Measurements from ENCODE around the gene UBTFL1. TPM values are rescaled to one million over a fixed set of nuclear protein-coding genes. Genes with fewer than 3 reads are reported as not detected.

Gene UBTFL1
- total RNA-seq, 1 experiment from 2014 or later, result not detected

DNA sequence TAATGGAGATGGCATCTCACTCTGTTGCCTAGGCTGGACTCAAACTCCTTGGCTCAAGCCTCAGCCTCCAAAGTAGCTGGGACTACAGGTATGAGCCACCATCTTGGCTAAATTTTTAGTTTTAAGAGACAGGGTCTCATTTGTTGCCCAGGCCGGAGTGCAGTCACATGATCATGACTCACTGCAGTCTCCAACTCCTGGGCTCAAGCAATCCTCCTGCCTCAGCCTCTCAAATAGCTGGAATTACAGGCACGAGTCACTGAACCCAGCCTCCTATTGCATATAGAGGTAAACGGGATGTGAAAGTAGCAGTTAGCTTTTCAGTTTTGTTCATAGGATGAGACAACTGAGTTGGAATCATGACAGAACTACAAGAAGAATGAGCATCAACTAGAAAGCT, 39.2 kb downstream of the UBTFL1 start:
- Mint-ChIP-seq H3K27me3 (ENCODE audit: low read depth) (no peaks in the 10 kb centered on the region), H3K4me3 (no peak overlapping the region), H3K9me3 (no peaks in the 10 kb centered on the region), H3K27ac (no peak overlapping the region), H3K36me3 (ENCODE audit: insufficient read depth in 1 of 3, low read depth in 3 of 3) (no peaks in the 10 kb centered on the region), H3K4me1 (no peaks in the 10 kb centered on the region)
- Histone ChIP-seq H3K4me1 (ENCODE audit: insufficient read depth, low read length) (no peaks in the 10 kb centered on the region), H2AFZ (ENCODE audit: low read length) (no peak overlapping the region), H3K4ac (ENCODE audit: low read depth, low read length) (no peak overlapping the region), H2BK5ac (ENCODE audit: insufficient read length, low read length) (no peak overlapping the region), H3K9ac (ENCODE audit: extremely low read depth, insufficient read length, low read length) (no peak overlapping the region), H3K23ac (ENCODE audit: insufficient read length, low read depth, low read length) (no peak overlapping the region), H2BK120ac (ENCODE audit: low read depth, low read length, poor library complexity, severe bottlenecking) (no peak overlapping the region), H3K14ac (ENCODE audit: insufficient read depth, low read length) (no peak overlapping the region), H2BK15ac (ENCODE audit: low read depth, low read length) (no peak overlapping the region), H3K79me2 (ENCODE audit: insufficient read depth, low read length) (no peaks in the 10 kb centered on the region), H3K18ac (ENCODE audit: insufficient read length, low read depth, low read length) (no peak overlapping the region), H3K27ac (ENCODE audit: insufficient read length, low read depth, low read length) (no peak overlapping the region), H4K91ac (ENCODE audit: insufficient read length, low read depth, low read length) (no peak overlapping the region), H3K4me2 (ENCODE audit: insufficient read depth, insufficient read length, low read length) (no peak overlapping the region), H4K5ac (ENCODE audit: insufficient read length, low read depth, low read length) (no peak overlapping the region), H3K23me2 (ENCODE audit: insufficient read length, low read depth, low read length, poor library complexity, severe bottlenecking) (no peaks in the 10 kb centered on the region), H3K9me3 (ENCODE audit: control insufficient read depth, low read depth, low read length) (no peaks in the 10 kb centered on the region), H3T11ph (ENCODE audit: low read length) (no peak overlapping the region), H3K56ac (ENCODE audit: insufficient read length, low read depth, low read length) (no peak overlapping the region), H3K79me1 (ENCODE audit: insufficient read depth, low read depth, low read length, poor library complexity, severe bottlenecking) (no peaks in the 10 kb centered on the region), H4K8ac (replicated peaks; ENCODE audit: insufficient read length, low read depth, low read length) (no peak overlapping the region), H2BK20ac (ENCODE audit: low read depth, low read length, poor library complexity, severe bottlenecking) (no peak overlapping the region), H4K20me1 (ENCODE audit: control insufficient read depth, insufficient read depth, insufficient read length) (no peaks in the 10 kb centered on the region), H2BK12ac (ENCODE audit: insufficient read length, low read depth, low read length) (no peak overlapping the region), H3K27me3 (ENCODE audit: insufficient read depth, low read length) (no peaks in the 10 kb centered on the region), H2AK5ac (ENCODE audit: insufficient read length, low read length) (no peak overlapping the region)
- DNase-seq, result no peak
- TF ChIP-seq, protein P1, sequence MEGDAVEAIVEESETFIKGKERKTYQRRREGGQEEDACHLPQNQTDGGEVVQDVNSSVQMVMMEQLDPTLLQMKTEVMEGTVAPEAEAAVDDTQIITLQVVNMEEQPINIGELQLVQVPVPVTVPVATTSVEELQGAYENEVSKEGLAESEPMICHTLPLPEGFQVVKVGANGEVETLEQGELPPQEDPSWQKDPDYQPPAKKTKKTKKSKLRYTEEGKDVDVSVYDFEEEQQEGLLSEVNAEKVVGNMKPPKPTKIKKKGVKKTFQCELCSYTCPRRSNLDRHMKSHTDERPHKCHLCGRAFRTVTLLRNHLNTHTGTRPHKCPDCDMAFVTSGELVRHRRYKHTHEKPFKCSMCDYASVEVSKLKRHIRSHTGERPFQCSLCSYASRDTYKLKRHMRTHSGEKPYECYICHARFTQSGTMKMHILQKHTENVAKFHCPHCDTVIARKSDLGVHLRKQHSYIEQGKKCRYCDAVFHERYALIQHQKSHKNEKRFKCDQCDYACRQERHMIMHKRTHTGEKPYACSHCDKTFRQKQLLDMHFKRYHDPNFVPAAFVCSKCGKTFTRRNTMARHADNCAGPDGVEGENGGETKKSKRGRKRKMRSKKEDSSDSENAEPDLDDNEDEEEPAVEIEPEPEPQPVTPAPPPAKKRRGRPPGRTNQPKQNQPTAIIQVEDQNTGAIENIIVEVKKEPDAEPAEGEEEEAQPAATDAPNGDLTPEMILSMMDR (conservative IDR thresholded peaks at IDR 0.05), result no peak
- no CpG with 5 or more reads among the region's 3 CpGs for WGBS (ENCODE audit: extremely low coverage, insufficient read length, low lambda C conversion rate)
